HepG2 (cell line): ENCODE data around the gene KCNQ1OT1. TPM values are rescaled to one million over a fixed set of nuclear protein-coding genes. Genes with fewer than 3 reads are reported as not detected.
A peak's percentile ranks its signal among the peaks of the same experiment; 100 is the strongest.

ENCODE experiments used
- CENPT ChIP-seq: sonication (generic); formaldehyde crosslinking; IDR thresholded peaks from 2 replicates; pipeline ENCODE4 v1.8.0; 2022; ENCODE audit warnings: low read depth, mild to moderate bottlenecking, moderate library complexity, missing genetic modification reagents
- FOXJ3 ChIP-seq: sonication (generic); formaldehyde crosslinking; IDR thresholded peaks from 2 replicates; pipeline ENCODE4 v1.4.0; 2020; ENCODE audit warnings: missing genetic modification reagents, mild to moderate bottlenecking, borderline replicate concordance
- MIER2 ChIP-seq: IDR thresholded peaks from 2 replicates; pipeline ENCODE4 v1.6.1; 2016; ENCODE audit warnings: missing biosample characterization, missing genetic modification reagents
- MLXIP ChIP-seq: sonication (generic); formaldehyde crosslinking; IDR thresholded peaks from 2 replicates; pipeline ENCODE4 v1.9.0; 2021; ENCODE audit warnings: missing genetic modification reagents, borderline replicate concordance
- MTA3 ChIP-seq: sonication (generic); formaldehyde crosslinking; IDR thresholded peaks from 2 replicates; pipeline ENCODE4 v1.4.0; 2020; ENCODE audit warnings: missing genetic modification reagents
- NCOA5 ChIP-seq: sonication (generic); formaldehyde crosslinking; IDR thresholded peaks from 2 replicates; pipeline ENCODE4 v1.4.0; 2020; ENCODE audit warnings: missing genetic modification reagents
- NFAT5 ChIP-seq: sonication (generic); formaldehyde crosslinking; IDR thresholded peaks from 2 replicates; pipeline ENCODE4 v1.4.0; 2020; ENCODE audit warnings: missing genetic modification reagents
- NFE2L1 ChIP-seq: sonication (generic); formaldehyde crosslinking; IDR thresholded peaks from 2 replicates; pipeline ENCODE4 v1.4.0; 2020; ENCODE audit warnings: missing genetic modification reagents, mild to moderate bottlenecking, borderline replicate concordance
- PLRG1 ChIP-seq: fragments of 450-650 bp; conservative IDR thresholded peaks from 2 replicates; pipeline ENCODE4 v1.6.1; 2016
- ZKSCAN8 ChIP-seq: IDR thresholded peaks from 2 replicates; pipeline ENCODE4 v1.6.1; 2016; ENCODE audit warnings: borderline replicate concordance, missing genetic modification reagents, missing compliant biosample characterization
- ZNF501 ChIP-seq: sonication (generic); formaldehyde crosslinking; IDR thresholded peaks from 2 replicates; pipeline ENCODE4 v1.5.1; 2020; ENCODE audit warnings: mild to moderate bottlenecking, moderate library complexity, missing genetic modification reagents
- ZNF530 ChIP-seq: sonication (generic); formaldehyde crosslinking; IDR thresholded peaks from 2 replicates; pipeline ENCODE4 v1.5.0; 2020; ENCODE audit warnings: low read depth, mild to moderate bottlenecking, missing genetic modification reagents
- ZNF550 ChIP-seq: sonication (generic); formaldehyde crosslinking; IDR thresholded peaks from 2 replicates; pipeline ENCODE4 v1.4.0; 2020; ENCODE audit warnings: mild to moderate bottlenecking, missing genetic modification reagents, borderline replicate concordance
- polyA plus RNA-seq, 8 experiments: library from polyadenylated mRNA; depleted of rRNA in 3 of 8; stranded (reverse) in 7 of 8; unstranded in 1 of 8; fragments of >200 nt; fragmentation: Illumina TruSeq in 4 of 8; extraction: Trizol in 4 of 8; gene quantifications; 2 replicates each; pipeline versions ENCODE4 v1.2.1 to v1.2.3, GENCODE V29; 2011 to 2016; ENCODE audit warnings: low read depth in 4 of 8, missing spikeins in 1 of 8, mixed read lengths in 1 of 8; ENCODE audit not compliant: insufficient read depth in 1 of 8
- total RNA-seq, 5 experiments: library from RNA; depleted of rRNA; stranded (reverse); fragments of >200 nt; fragmentation: Illumina TruSeq; extraction: Trizol; gene quantifications; 2 replicates each; pipeline ENCODE4 v1.2.3, GENCODE V29; 2016; ENCODE audit warnings: low read depth in 1 of 5
- TF ChIP-seq, protein P1 (sequence below): sonication (generic); formaldehyde crosslinking; IDR thresholded peaks from 2 replicates; pipeline ENCODE4 v1.5.0; 2020; ENCODE audit warnings: mild to moderate bottlenecking, missing genetic modification reagents
- TF ChIP-seq, protein P2 (sequence below): sonication (generic); formaldehyde crosslinking; IDR thresholded peaks from 2 replicates; pipeline ENCODE4 v1.5.0; 2020; ENCODE audit warnings: missing genetic modification reagents, mild to moderate bottlenecking, borderline replicate concordance
- TF ChIP-seq, protein P3 (sequence below): sonication (generic); formaldehyde crosslinking; IDR thresholded peaks from 2 replicates; pipeline ENCODE4 v1.4.0; 2020; ENCODE audit warnings: missing genetic modification reagents

The KCNQ1OT1 gene
- total and polyA plus RNA-seq, 2 of the 13 experiments (the other 11 are each of a cell fraction or from before 2014, with no cell fraction given), result 1.3 to 18.9 TPM

DNA sequence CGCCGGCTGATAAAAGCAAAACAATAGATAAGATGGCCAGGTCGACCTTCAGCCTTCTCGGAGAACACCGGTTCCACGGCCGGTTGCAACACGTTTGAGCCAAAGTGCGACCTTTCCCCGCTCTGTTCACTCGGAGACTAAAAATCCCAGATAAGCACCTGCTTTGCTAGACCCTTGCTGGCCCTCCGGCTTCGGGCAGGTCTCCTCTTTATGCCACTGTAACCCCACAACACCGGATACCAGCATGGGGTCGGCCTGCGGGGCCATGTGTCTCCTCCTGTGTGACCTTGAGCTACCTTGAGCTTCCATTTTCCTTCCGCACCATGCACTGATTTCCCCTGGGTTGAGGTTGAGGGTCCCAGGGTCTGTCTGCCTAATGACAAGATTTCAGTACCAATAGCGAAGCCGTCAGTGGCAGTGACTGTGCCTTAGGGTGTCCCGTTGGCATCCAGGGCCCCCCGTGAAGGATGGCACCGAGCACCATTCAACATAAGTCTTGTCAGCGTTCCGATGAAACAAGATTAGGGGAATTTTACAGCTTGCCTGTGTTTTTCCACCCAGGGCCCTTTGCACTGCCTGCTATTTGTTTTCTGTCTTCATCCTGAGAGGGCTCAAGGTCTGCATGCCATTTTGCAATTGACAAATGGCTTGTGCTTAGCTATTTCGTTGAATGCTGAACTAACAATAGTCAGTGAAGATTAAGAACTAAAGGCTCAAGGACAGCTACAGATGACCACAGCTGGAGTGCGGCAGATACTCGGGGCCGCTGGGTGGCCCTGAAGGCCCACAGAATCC lies 136.4 kb downstream of the KCNQ1OT1 start (continued):
- TF ChIP-seq PLRG1, result no peak
- peak; percentile 38; the same call in 1 of the 2 replicates for TF ChIP-seq MIER2 (CRISPR knock-in tag)
- TF ChIP-seq ZKSCAN8 (CRISPR knock-in tag), result peak; percentile 80; the same call in 1 of the 2 replicates
- TF ChIP-seq ZNF550 (CRISPR knock-in tag), result 0 out of 2 replicates have a peak, but pooled peaks have one; percentile 41
- TF ChIP-seq NFAT5 (CRISPR knock-in tag), result peak; percentile 93
- TF ChIP-seq ZNF530, result no peak
- TF ChIP-seq, protein P1, sequence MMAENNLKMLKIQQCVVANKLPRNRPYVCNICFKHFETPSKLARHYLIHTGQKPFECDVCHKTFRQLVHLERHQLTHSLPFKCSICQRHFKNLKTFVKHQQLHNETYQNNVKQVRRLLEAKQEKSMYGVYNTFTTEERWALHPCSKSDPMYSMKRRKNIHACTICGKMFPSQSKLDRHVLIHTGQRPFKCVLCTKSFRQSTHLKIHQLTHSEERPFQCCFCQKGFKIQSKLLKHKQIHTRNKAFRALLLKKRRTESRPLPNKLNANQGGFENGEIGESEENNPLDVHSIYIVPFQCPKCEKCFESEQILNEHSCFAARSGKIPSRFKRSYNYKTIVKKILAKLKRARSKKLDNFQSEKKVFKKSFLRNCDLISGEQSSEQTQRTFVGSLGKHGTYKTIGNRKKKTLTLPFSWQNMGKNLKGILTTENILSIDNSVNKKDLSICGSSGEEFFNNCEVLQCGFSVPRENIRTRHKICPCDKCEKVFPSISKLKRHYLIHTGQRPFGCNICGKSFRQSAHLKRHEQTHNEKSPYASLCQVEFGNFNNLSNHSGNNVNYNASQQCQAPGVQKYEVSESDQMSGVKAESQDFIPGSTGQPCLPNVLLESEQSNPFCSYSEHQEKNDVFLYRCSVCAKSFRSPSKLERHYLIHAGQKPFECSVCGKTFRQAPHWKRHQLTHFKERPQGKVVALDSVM (CRISPR knock-in tag), result no peak
- TF ChIP-seq, protein P2, sequence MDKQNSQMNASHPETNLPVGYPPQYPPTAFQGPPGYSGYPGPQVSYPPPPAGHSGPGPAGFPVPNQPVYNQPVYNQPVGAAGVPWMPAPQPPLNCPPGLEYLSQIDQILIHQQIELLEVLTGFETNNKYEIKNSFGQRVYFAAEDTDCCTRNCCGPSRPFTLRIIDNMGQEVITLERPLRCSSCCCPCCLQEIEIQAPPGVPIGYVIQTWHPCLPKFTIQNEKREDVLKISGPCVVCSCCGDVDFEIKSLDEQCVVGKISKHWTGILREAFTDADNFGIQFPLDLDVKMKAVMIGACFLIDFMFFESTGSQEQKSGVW (CRISPR knock-in tag), result no peak
- TF ChIP-seq NFE2L1 (CRISPR knock-in tag), result 0 out of 2 replicates have a peak, but pooled peaks have one; percentile 62
- peak; percentile 57; the same call in 1 of the 2 replicates for TF ChIP-seq FOXJ3 (CRISPR knock-in tag)
- TF ChIP-seq NCOA5 (CRISPR knock-in tag), result no peak
- TF ChIP-seq ZNF501 (CRISPR knock-in tag), result peak; percentile 80
- TF ChIP-seq MLXIP, result no peak
- no peak for TF ChIP-seq CENPT (CRISPR knock-in tag)
- TF ChIP-seq, protein P3, sequence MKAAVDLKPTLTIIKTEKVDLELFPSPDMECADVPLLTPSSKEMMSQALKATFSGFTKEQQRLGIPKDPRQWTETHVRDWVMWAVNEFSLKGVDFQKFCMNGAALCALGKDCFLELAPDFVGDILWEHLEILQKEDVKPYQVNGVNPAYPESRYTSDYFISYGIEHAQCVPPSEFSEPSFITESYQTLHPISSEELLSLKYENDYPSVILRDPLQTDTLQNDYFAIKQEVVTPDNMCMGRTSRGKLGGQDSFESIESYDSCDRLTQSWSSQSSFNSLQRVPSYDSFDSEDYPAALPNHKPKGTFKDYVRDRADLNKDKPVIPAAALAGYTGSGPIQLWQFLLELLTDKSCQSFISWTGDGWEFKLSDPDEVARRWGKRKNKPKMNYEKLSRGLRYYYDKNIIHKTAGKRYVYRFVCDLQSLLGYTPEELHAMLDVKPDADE (CRISPR knock-in tag), result no peak
- TF ChIP-seq MTA3, result no peak
